Measurements from ENCODE around the gene NVL. TPM values are rescaled to one million over a fixed set of nuclear protein-coding genes. Genes with fewer than 3 reads are reported as not detected.

Gene NVL
- total and polyA plus RNA-seq, 10 of the 15 experiments (the other 5 are each of a cell fraction or from before 2014, with no cell fraction given) = 20.3 to 49.6 (median 35.2) TPM

DNA sequence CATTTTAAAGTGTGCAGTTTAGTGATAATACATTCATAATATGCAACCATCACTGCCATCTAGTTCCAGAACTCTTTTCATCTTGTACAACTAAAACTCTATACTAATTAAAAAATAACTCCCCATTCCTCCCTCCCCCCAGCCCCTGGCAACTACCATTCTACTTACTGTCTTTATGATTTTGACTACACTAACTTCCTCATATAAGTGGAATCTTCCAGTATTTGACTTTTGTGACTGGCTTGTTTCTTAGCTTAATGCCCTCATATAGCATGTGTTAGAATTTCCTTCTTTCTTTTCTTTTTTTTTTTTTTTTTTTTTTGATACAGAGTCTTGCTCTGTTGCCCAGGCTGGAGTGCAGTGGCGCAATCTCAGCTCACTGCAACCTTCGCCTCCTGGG is 1.4 kb upstream of the NVL start:
- in situ Hi-C loops (cut with MboI) = loop anchor here (10.0 to 25.0 kb wide), 3 partner anchors 519 to 1194 kb away; partner anchors contain the start of gene TLR5
- ATAC-seq (no peak), FAIRE-seq (no peak), DNase-seq (ENCODE audit: low read depth, low spot score) (no peak)
- intact Hi-C loops (cut with micrococcal nuclease; ENCODE audit: unreplicated experiment) = loop anchor here (2.0 to 5.0 kb wide), 3 partner anchors 149 to 634 kb away; partner anchors contain the start of genes CAPN2 and DEGS1
- Histone ChIP-seq H3K4me1 (ENCODE audit: control insufficient read depth, insufficient read depth, low read length) (peaks cover 7% of the 10 kb centered on the region), H3K27me3 (replicated peaks in 1 of 2; ENCODE audit: control insufficient read depth in 2 of 2, insufficient read depth in 2 of 2, low read length in 1 of 2) (no peaks in the 10 kb centered on the region), H3K9me3 (replicated peaks; ENCODE audit: control insufficient read depth, insufficient read depth, low read length) (no peaks in the 10 kb centered on the region; the same call in 2 of the 3 replicates), H3K9ac (ENCODE audit: control insufficient read depth, insufficient read depth, low read length) (no peak overlapping the region), H3K27ac (ENCODE audit: control insufficient read depth, insufficient read depth) (no peak overlapping the region), H4K20me1 (ENCODE audit: control insufficient read depth, insufficient read depth) (no peaks in the 10 kb centered on the region), H3K4me2 (ENCODE audit: control insufficient read depth, insufficient read depth) (peak overlapping the region; percentile 74), H3K79me2 (ENCODE audit: control insufficient read depth, insufficient read depth, low read length) (peaks cover 29% of the 10 kb centered on the region), H2AFZ (ENCODE audit: control insufficient read depth, low read depth, low read length) (no peak overlapping the region), H3K4me3 (no peak overlapping the region), H3K36me3 (ENCODE audit: control insufficient read depth in 2 of 2, insufficient read depth in 2 of 2, low read length in 1 of 2) (no peaks in the 10 kb centered on the region)
- no TSS peak for BruUV-seq (replicated peaks)
- SMC1A ChIA-PET (ENCODE audit: uncharacterized antibody, unreplicated experiment) = interaction anchor here (0.6 to 4.4 kb wide), 5 partner anchors 12 to 216 kb away, joined by 3 to 60 read pairs (median 4); partner anchors contain the start of gene FBXO28
- POLR2A ChIA-PET = no interaction called here
- CTCF ChIA-PET = interaction anchor here (3.3 to 5.6 kb wide), 2 partner anchors 126 to 215 kb away, joined by 28 to 98 read pairs; no protein-coding TSS in a partner anchor
- RAD21 ChIA-PET (ENCODE audit: unreplicated experiment) = interaction anchor here (0.7 to 1.0 kb wide), 3 partner anchors 63 to 215 kb away, joined by 3 to 4 read pairs (median 4); no protein-coding TSS in a partner anchor
- WGBS (ENCODE audit: insufficient coverage, insufficient replicate concordance, low lambda C conversion rate, missing lambda C conversion rate) = 100% methylated on average over 2 of the region's 2 CpGs
- TF ChIP-seq CREB1 (IDR thresholded peaks at IDR 0.05; ENCODE audit: low read depth) (no peak), EED (IDR thresholded peaks at IDR 0.05; ENCODE audit: low read depth) (no peak), SIN3A (IDR thresholded peaks at IDR 0.05; ENCODE audit: low read depth, low read length) (no peak), STAT1 (conservative IDR thresholded peaks at IDR 0.05) (no peak), NFYA (IDR thresholded peaks at IDR 0.05; ENCODE audit: borderline replicate concordance, low read depth, low read length) (no peak), HDAC2 (IDR thresholded peaks at IDR 0.05) (no peak), ZBTB4 (CRISPR knock-in tag; IDR thresholded peaks at IDR 0.05) (no peak)
- TF ChIP-seq, protein P1, sequence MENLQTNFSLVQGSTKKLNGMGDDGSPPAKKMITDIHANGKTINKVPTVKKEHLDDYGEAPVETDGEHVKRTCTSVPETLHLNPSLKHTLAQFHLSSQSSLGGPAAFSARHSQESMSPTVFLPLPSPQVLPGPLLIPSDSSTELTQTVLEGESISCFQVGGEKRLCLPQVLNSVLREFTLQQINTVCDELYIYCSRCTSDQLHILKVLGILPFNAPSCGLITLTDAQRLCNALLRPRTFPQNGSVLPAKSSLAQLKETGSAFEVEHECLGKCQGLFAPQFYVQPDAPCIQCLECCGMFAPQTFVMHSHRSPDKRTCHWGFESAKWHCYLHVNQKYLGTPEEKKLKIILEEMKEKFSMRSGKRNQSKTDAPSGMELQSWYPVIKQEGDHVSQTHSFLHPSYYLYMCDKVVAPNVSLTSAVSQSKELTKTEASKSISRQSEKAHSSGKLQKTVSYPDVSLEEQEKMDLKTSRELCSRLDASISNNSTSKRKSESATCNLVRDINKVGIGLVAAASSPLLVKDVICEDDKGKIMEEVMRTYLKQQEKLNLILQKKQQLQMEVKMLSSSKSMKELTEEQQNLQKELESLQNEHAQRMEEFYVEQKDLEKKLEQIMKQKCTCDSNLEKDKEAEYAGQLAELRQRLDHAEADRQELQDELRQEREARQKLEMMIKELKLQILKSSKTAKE (IDR thresholded peaks at IDR 0.05; ENCODE audit: low read depth, poor library complexity, severe bottlenecking) = no peak
